HG02981 (cell line): ENCODE measurements around the gene MYBPH.

Experiments used
- ATAC-seq: cut with Tn5 transposase; IDR thresholded peaks from one replicate; pipeline ENCODE4 v1.9.1; 2021; ENCODE audit warnings: mild to moderate bottlenecking, moderate library complexity; ENCODE audit not compliant: unreplicated experiment

MYBPH gene

DNA sequence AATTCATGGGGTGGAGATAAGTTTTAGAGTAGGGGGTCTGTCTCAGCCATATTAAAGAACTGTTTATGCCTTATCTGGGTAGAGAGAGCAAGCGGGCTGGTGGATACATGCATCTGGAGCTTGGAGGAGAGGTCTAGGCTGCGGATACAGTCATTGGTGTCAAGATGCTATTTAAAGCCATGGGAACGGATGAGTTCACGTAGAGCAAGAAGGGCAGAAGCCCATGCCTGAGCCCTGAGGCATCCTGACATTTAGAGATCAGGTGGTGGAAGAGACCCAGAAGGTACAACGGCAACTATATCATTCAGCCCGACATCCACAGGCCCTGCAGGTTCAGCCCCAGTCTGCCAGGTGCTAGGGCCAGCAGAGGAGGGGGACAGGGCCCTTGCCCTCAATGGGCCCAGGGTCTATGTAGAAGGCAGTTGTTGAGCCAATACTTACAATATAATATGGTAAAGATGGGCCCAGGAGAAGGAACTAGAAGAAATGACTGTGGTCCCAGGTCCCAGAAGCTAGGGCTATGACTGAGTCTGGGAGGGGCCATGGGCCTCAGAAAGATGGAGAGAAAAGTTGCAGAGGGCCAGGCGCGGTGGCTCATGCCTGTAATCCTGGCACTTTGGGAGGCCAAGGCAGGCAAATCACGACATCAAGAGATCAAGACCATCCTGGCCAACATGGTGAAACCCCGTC is 26.0 kb upstream of the MYBPH start:
- no peak for ATAC-seq

DNA sequence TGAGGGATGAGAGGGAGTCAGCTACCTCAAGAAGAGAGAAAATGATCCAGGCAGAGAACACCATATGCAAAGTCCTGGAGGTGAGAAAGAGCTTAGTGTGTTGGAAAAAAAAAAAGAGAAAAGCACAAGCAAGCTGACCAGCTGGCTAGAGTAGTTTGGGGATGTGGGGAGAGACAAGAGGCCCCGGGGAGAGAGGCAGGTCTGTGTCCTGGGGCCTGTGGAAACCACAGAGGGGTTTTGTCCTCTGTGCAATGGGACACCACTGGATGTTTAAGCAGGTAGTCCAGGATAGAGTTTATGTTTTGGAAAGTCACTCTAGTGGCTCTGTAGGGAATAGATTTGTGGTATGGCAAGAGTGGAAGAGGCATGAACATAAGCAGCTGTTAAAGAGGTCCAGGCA is 25.3 kb upstream of the MYBPH start:
- no peak for ATAC-seq

DNA sequence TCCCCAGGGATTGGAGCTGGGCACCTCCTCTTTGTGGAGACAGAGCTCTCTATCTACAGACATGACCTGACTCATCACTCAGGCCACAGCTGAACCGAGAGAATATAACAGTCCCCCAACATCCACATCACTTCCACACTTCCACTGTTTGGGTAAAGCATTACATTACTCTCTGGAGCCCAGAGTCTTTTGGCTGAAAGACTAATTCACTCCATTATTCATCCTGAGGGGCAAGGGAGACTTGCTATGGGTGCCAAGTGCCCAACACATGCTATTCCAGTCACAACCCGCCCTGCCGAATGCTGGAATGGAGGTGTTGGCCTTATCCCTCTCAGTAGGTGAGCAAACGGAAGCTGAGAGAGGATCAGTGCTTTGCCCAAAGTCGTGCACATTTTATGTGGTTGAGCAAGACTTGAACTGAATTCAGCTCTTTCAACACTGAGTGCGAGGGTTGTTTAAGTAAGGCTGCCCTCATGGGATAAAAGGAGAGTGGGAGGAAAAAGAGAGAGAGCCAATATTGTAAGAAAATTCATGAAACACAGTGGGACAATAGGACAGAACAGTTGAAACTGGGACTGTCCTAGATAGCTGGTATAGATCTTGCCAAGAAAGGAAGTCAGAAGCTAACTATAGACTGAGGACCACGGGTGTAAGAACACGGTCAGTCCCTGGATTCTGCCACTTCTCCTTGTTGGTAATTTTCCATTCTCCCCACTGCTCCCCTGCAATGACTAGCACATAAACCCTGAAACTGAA is 24.4 kb upstream of the MYBPH start:
- ATAC-seq, result no peak

DNA sequence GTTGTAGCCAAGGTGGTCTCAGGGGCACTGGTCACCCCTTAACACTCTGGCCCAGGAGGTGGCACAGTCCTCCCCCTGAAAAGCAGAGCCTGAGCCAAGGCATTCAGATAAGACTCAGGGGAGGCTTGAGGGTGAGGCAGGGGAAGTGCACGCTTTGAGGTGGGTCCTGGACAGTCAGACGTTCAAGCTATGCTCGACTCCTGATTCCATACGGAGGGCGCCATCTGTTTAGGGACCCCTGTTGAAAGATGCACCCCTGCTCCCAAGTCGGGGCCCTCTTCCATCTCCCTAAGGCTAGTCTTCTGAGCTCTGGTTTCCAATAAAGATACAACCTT is 23.8 kb upstream of the MYBPH start:
- ATAC-seq, result no peak

DNA sequence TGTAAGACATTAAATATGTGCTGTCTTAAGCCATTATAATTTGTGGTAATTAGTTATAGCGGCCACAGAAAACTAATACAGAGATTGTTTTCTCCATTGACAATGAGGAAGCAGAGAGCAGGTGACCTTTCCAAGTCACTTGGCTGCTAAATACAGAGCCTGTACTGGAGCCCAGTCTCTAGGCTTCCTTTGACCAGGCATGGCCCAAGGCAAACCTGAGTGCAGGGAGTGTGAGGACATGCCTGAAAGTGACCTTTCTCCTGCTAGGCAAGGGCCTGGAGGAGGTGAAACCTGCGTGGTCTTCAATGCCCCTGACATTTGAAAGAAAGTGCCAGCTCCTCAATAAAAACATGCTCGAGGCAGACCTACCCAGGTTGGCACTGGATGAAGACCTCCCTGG is 23.4 kb upstream of the MYBPH start:
- ATAC-seq, result no peak

DNA sequence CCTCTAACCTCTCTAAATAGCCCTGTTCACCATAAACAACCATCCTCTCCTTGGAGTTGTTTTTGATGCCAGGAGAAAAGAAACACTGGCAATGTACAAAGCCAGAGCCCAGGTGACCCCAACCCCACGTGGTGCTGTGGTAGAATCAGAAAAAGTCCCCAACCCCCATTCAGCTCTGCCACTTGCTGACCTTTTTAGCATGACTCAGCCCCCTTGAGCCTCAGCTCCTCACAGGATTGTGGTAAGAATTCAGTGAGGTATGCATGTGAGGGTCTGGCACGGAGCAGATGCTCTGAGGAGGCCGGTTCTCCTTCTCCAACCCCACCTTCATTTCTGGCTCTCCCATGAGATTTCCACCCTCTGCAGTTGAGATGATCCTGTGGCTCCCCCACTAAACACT is 22.0 kb upstream of the MYBPH start:
- no peak for ATAC-seq

DNA sequence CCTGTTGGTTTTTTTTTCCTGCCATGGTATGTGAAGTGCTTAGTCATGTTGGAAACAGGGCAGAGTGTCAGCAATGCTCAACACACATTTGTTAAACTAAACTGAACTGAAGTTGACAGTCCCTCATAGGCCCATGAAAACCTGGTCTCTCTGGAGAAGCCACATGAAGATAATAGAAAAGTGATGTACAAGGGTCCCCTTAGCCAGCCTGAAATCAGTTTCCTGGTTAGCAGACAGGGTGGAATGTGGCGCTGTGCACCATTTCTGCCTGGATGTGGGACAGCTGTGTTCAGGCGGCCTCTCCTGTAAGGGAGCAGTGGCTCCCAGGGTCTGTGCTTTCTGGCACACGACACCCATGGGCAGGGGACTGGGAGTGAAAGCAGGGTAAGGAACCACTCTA is 20.7 kb upstream of the MYBPH start:
- no peak for ATAC-seq

DNA sequence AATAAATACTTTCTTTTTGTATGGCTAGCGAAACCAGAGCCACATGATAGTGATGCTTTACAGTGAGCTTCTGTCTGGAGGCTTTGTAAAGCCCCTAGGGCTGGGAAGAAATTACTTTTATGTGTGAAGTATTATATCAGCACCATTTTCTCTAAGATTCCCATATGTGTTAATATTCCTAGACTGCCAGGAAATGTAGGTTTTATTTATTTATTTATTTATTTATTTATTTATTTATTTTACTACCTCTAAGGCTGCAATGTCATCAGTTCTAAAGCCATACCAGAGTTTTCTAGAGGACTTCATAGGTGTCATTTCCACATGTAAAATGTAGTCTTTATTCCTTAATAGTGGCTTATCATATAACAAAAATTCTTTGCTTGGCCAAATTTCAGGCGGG is 15.3 kb upstream of the MYBPH start:
- ATAC-seq, result no peak

DNA sequence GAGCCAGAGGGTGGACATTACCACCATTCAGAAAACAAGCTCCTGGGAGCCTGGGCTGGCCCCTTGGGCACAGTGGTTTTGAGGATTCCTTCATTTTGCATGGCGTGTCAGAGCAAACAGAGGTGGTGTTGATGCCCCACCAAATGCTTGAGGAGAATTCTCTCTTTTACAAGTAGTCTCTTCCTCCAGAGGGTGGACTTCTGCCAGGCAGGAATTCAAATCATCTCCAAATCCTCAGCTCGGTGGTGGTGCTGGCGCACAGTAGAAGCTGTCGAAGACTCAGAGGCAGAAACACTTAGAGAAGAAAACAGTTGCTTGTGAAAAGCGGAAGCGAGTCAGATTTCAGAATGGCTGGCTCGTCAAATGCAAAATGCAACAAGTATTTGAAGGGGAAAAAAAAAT is 14.3 kb upstream of the MYBPH start:
- no peak for ATAC-seq

DNA sequence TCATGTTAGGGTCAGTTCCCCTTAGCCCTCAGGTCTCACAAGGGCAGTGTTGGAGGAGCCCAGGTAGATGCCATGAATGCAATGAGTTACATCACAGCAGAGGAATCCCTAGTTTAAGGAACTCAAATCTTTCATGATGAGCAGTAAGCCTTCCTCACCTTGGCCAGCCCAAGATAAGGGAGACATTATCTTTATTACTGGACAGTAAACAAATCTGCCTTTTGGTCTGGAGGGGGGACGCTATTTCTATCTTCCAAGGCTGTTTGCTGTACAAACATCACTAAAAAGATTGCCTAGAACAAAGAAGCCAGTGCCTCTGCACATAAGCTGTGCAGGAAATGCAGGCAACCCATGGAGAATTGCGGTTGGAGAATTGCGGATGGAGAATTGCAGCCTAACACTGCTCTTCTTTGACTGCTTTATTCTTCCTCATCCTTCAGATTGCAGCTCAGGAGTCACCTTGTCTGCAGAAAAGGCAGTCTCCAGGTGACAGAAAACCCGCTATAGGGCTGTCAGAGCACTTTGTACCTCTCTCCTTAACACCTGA is 13.1 kb upstream of the MYBPH start:
- no peak for ATAC-seq

DNA sequence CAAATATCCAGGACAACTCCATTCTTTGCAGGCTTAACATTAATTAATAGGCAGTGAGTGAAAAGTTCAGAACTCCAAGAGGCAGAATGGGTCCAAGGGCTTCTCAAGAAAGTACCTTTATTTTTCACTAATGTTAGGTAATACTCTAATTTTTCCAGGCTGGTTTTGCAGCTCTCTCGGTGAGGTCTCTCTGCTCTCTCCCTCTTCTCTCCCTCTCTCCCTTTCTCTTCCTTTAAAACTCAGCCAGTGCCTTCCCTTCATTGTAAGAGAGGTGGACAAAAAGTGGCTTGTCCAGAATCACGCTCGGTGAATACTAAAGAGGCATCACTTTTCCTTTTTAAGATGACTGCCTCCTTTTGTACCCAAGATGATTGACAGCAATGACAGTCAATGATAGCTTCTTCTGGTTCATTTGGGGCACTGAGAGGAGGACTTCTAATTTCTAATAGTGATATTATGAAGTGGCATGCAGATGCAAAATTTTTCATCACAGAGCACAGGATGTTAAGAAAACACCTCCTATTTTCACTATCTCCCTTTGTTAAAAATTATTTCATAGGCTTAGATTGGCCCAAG is 12.2 kb upstream of the MYBPH start:
- ATAC-seq, result no peak

DNA sequence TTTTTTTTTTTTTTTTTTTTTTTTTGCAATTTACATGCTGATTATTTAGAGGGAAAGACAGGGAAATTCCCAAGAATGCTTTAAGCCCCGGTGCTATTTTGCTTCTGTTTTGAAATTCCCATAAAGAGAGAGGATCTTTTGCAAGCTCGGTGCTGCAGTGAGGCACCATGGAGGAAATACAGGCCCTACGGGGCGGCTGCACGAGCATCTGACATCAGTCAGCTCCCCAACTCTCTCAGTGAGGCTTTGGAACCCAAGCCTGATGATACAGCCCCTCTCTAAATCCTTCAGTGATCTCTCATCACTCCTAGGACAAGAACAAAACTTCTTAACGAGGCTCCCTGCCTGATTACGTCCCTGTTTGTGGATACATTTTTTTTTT is 11.7 kb upstream of the MYBPH start:
- no peak for ATAC-seq

DNA sequence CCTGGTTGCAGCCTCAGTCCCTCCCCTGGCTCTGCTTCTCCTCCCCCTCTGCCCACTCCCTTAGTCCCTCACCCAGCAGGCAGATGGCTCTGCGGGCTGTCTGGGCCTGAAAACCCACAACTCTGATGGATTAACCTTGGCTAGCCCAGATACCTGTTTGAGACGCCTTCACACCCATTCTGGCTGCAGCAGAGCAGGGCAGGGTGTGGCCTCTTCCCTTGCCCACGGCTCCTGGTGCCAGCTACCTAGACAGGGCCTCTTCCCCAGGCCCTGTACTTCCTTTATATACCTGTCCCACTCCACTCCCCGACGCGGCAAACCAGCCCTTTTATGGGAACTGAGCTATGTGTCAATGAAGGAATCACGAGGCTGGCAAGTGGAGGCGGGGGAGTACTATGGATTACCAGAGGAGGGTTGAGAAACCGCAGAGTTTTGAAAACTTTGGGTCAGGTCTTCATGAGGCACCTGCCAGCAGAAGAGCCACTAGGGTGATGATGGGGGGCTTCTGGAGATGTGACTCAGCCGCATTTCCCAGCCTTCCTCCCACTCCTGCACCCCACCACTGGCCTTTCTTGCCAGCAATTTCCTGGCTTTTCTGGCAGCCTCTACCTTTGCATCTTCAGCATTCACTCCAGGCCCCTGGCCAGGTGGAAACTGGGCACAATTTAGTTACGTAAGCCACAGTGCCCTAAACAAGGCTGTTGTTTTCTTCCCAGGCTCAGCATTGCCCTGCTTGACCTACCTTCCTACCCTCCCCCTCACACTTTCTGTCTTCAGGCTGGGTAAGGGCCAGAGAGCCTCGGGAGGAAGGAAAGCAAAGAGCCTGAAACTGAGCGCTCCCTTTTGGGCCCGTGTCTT is 11.0 kb upstream of the MYBPH start, which contains the start of gene CHI3L1:
CHI3L1 (minus strand) TSS at position 259 of the 858 bp plus-strand sequence; CDS start at position 178, 81 bp downstream.
- ATAC-seq, result no peak

DNA sequence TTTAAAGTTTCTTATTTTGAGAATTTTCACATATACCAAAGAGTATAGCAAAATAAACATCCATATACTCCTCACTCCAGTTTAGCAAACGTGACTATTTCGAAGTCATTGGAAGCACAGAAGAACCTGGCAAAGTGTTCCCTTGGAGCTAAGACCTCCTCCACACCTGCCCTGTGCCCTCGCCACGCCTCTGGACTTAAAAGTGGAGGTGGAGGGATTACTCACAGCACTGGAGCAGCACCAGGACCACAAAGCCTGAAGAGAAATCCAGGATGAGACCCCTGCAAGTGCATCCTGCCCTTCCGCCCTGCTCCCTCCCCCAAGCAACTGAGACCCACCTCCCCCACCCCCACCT is 10.4 kb upstream of the MYBPH start:
- ATAC-seq, result no peak

DNA sequence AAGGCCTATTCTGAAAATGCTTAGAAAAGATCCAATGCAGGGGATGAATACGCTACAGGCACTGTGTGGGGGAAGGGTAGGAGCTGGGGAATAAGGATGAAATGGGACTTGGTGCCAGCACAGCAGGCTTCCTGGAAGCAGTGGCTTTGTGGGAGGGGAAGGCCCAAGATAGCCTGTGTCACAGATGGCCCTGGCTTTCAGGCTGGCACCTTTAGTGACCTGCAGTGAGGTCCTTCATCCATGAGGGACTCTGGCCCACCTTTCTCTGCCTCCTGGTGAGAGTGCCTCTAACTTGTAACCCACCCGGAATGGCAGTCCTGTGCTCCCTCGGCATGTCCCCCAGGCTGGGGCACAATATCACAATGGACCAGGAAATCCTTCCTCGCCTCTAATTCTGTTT is 10.0 kb upstream of the MYBPH start:
- no peak for ATAC-seq

DNA sequence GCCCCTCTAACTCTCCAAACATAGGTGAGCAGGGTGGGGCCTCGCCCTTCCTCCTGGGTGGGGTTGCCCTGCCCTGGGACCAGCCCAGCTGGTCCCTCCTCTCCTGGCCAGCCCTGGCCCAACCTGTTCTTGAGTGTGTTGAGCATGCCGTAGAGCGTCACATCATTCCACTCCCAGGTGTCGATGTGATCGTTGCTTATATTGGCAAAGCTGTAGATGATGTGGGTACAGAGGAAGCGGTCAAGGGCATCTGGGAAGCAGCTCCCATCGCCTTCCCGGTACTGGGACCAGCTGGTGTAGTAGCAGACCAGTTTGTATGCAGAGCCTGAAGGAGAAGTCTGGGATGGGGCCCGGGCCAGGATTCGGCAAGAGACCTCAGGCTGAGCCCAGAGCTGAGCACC is 9.4 kb upstream of the MYBPH start:
- ATAC-seq, result no peak

DNA sequence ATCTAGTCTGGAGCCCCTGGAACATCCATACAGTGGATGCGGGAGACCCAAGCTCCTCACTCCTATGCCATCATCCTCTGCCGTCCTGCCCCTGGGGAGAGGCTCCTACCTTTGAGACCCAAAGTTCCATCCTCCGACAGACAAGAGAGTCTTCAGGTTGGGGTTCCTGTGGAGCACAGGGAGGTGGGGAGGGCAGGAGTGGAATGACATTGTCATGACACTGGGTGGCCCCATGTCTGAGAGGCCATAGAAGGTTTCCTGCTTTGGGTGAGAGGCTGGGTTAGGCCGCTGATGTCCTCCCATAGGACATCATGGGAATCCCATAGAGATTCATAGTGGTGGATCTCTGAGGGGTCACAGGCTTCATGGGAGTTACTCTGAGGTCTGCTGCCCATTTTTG is 8.8 kb upstream of the MYBPH start:
- ATAC-seq, result no peak

DNA sequence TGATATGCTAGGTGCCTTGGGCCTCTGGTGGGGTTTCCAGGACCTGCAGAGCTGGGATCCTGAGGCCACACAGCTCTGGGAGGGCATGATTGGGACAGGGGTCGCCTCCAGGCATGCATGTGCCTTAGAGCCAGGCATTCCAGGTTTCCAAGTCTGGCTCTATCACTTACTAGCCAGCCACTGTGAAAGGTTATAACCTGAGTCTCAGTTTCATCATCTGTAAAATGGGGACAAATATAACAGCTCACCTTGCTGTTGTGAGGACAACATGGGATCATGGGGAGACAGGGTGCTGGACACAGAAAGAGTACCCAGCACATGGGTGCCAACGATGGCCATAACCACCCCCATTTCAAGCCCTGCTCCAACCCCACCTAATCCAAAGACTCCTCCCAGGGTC is 8.2 kb upstream of the MYBPH start:
- no peak for ATAC-seq

DNA sequence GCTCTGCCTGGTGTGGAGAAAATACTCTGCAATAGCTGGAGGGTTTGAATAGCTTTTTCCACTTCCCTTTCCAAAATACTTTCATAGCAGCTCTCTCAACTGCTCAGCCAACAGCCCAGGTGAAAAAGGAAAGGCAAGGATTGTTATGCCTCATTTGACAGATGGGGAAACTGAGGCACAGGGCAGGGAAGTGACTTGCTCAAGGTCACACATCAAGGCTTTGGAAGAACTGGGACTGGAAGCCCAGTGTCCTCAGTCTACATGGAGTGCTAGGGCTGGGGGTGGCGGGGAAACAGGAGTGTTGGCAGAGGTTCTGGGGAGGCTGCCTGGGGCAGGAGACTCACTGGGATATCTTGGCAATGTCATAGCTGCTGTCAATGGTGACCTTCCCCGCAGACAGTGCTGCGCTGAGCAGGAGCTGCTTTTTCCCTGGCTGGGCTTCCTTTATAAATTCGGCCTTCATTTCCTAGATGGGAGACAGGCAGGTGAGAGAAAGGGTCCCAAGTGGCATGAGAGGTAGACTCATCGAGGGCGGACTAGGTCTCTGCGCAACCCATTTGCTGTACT is 6.8 kb upstream of the MYBPH start:
- ATAC-seq, result no peak

DNA sequence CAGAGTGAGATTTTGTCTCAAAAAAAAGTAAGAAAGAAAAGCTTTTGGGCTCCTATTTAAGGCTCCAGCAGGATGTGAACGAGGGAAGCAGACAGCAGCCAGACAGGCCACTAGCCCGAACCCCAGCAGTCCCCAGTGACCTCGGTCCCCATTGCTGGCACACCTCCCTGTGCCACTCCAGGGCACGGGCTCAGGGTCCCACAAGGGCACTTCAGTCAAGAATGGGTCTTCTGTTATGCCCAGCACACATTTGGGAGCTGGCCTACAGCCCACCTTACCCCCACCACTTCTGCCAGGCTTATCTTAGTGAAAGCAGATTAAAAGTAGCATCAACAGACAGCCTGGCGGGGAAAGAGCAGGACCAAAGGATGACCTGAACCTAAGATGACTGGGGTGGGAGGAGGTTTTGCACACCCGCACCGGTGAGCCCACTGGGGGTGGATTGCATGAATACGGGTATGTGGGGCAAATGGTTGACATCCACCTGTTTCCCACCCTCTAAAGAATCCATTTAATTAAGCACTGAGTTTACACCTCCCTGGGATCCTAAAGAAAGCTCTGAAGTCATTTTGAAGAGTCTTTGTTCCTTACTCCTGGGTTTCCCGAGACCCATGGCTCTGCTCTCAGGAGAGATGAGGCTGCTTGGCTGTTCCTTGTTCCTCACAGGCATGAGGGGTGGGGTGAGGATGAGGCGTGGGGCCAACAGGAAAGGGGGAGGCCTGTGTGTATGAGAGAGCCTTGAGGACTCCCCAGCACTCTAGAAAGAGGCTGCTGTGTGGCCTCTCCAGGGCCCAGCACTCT is 6.2 kb upstream of the MYBPH start:
- no peak for ATAC-seq
